ENCODE results near the gene DOCK3.
"Not testable (repeated sequence)": the region's sequence is repeated elsewhere in the genome, so short reads cannot be mapped to it uniquely, and the experiment has no call there.

- TF ChIP-seq EZH2 (IDR thresholded peaks at IDR 0.05; ENCODE audit: borderline replicate concordance, low read length); CTCF (conservative IDR thresholded peaks at IDR 0.05 in 1 of 2, IDR thresholded peaks at IDR 0.05 in 1 of 2; ENCODE audit: extremely low read depth in 1 of 2, insufficient read depth in 1 of 2, low read depth in 1 of 2, low read length in 2 of 2): not testable (repeated sequence)
Observed at GRCh38 chr3:50688602-50689001, 13.9 kb downstream of the DOCK3 start.

All from mammary epithelial cell (primary cell).